GM23338 (cell line): ENCODE measurements around the gene TSHZ2. TPM values are rescaled to one million over a fixed set of nuclear protein-coding genes. Genes with fewer than 3 reads are reported as not detected.

Source experiments
- ATAC-seq: fragments of 200-7000 bp; cut with Tn5 transposase; 3 replicates; pipeline ENCODE4 v1.9.1; 2020
- DNase-seq: peaks from one replicate; pipeline ENCODE4 v3.0.0-alpha.2; 2015; ENCODE audit warnings: low spot score
- H2AFZ ChIP-seq: fragments of 200-600 bp; sonication (generic); 2 replicates; pipeline ENCODE4 v1.8.0; 2016; ENCODE audit warnings: antibody characterized with exemption, mild to moderate bottlenecking, moderate library complexity
- H3F3A ChIP-seq: fragments of 200-600 bp; sonication (generic); replicated peaks from 2 replicates; pipeline ENCODE4 v1.8.0; 2017; ENCODE audit warnings: antibody characterized with exemption, mixed run types, low read depth
- H3K27ac ChIP-seq: fragments of 200-600 bp; sonication (generic); 2 replicates; pipeline ENCODE4 v1.6.1; 2016; ENCODE audit warnings: low read depth
- H3K27me3 ChIP-seq: fragments of 200-600 bp; sonication (generic); 2 replicates; pipeline ENCODE4 v1.8.0; 2016; ENCODE audit warnings: mild to moderate bottlenecking, mixed run types, moderate library complexity; ENCODE audit not compliant: insufficient read depth
- H3K36me3 ChIP-seq: fragments of 200-600 bp; sonication (generic); 2 replicates; pipeline ENCODE4 v1.8.0; 2016; ENCODE audit warnings: mild to moderate bottlenecking; ENCODE audit not compliant: insufficient read depth
- H3K4me1 ChIP-seq: fragments of 200-600 bp; sonication (generic); 2 replicates; pipeline ENCODE4 v1.8.0; 2016; ENCODE audit warnings: mild to moderate bottlenecking, moderate library complexity; ENCODE audit not compliant: insufficient read depth
- H3K4me2 ChIP-seq: fragments of 200-600 bp; sonication (generic); 2 replicates; pipeline ENCODE4 v1.7.1; 2017; ENCODE audit warnings: mixed run types
- H3K4me3 ChIP-seq: fragments of 200-600 bp; sonication (generic); 2 replicates; pipeline ENCODE4 v1.6.1; 2016; ENCODE audit warnings: mixed run types
- H3K79me2 ChIP-seq: fragments of 200-600 bp; sonication (generic); replicated peaks from 2 replicates; pipeline ENCODE4 v1.8.0; 2017; ENCODE audit warnings: mild to moderate bottlenecking; ENCODE audit not compliant: insufficient read depth
- H3K9me2 ChIP-seq: fragments of 200-600 bp; sonication (generic); 2 replicates; pipeline ENCODE4 v1.8.0; 2017; ENCODE audit not compliant: insufficient read depth
- H4K20me1 ChIP-seq: fragments of 200-600 bp; sonication (generic); replicated peaks from 2 replicates; pipeline ENCODE4 v1.8.0; 2017; ENCODE audit warnings: mild to moderate bottlenecking; ENCODE audit not compliant: insufficient read depth
- H3K27ac Mint-ChIP-seq: 2 replicates; pipeline ENCODE4 v1.8.0; 2020; ENCODE audit warnings: inconsistent platforms, mild to moderate bottlenecking, moderate library complexity, mixed read lengths
- H3K27me3 Mint-ChIP-seq: 3 replicates; pipeline ENCODE4 v1.8.0; 2022; ENCODE audit warnings: low read depth, mild to moderate bottlenecking, moderate library complexity, mixed read lengths, inconsistent platforms; ENCODE audit not compliant: insufficient read depth, poor library complexity
- H3K36me3 Mint-ChIP-seq: 3 replicates; pipeline ENCODE4 v1.8.0; 2021; ENCODE audit warnings: low read depth, mild to moderate bottlenecking, inconsistent platforms, moderate library complexity, mixed read lengths
- H3K4me1 Mint-ChIP-seq: 3 replicates; pipeline ENCODE4 v1.8.0; 2020; ENCODE audit warnings: mild to moderate bottlenecking, inconsistent platforms, mixed read lengths
- H3K4me3 Mint-ChIP-seq: 3 replicates; pipeline ENCODE4 v1.8.0; 2021; ENCODE audit warnings: moderate library complexity, mild to moderate bottlenecking, inconsistent platforms, mixed read lengths
- H3K9me3 Mint-ChIP-seq: 3 replicates; pipeline ENCODE4 v1.8.0; 2020; ENCODE audit warnings: moderate library complexity, mild to moderate bottlenecking, inconsistent platforms, mixed read lengths
- EZH2 ChIP-seq: fragments of 200-600 bp; sonication (generic); IDR thresholded peaks from one replicate; pipeline ENCODE4 v1.8.0; 2017; ENCODE audit warnings: antibody characterized with exemption, mild to moderate bottlenecking, low read depth; ENCODE audit not compliant: unreplicated experiment
- POLR2AphosphoS5 ChIP-seq: IDR thresholded peaks from 2 replicates; pipeline ENCODE4 v1.6.1; 2016; ENCODE audit warnings: antibody characterized with exemption, low read depth
- ZNF331 ChIP-seq: fragments of 250-450 bp; sonication (Bioruptor Pico); IDR thresholded peaks from 2 replicates; pipeline ENCODE4 v1.5.0; 2020; ENCODE audit warnings: low read depth, mild to moderate bottlenecking, moderate library complexity
- polyA plus RNA-seq: library from polyadenylated mRNA; unstranded; fragments of >200 nt; fragmentation: Nextera tagmentation; extraction: Ambion mirVana; gene quantifications from 2 replicates; pipeline ENCODE4 v1.2.1, GENCODE V29; 2016
- total RNA-seq: library from RNA; depleted of rRNA; stranded (reverse); fragments of >200 nt; shearing (Covaris generic); gene quantifications from 2 replicates; pipeline ENCODE4 v1.2.3, GENCODE V29; 2014
- TF ChIP-seq, protein P1 (sequence below): fragments of 250-450 bp; sonication (Bioruptor Pico); IDR thresholded peaks from 2 replicates; pipeline ENCODE4 v1.5.0; 2020; ENCODE audit warnings: mild to moderate bottlenecking, moderate library complexity
- TF ChIP-seq, protein P2 (sequence below): IDR thresholded peaks from 2 replicates; pipeline ENCODE4 v1.6.1; 2016; ENCODE audit warnings: antibody characterized with exemption

The TSHZ2 gene
- total and polyA plus RNA-seq, 2 experiments from 2014 or later: 0.49 to 1.3 TPM

DNA sequence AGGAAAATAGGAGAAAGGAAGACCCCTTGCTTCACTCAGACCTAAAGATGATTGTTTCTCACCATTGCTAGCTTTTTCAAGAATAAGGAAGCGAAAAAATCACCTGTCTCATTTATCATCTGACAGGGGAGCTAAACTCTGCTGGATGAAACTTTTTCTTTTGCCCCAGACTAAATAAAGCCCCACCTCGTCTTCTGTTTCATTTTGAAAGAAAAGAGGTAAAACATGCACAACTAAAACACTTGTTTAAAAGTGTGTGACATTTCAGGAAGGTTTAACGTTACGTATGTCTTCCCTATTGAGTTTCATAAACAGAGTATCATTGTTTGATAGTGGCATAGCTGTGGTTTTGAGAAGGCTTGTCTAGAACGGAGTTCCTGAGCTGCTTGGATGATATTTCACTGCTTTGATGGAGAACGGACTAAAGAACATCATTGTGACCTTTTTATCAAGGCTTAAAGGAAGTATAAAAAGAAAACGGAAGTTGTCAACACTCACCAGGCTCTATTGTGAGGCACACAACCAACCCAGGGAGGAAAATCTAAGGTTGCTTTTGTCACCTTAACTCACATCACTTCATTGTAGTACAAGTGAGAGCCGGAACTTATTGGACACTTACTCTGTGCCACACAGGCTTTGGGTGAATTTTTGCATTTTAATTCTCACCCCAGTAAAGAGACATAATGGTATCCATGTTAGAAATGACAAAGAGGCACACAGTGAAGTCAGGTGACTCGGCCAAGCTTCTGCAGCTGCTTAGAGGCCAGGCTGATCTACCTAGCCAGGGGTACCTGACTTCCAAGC, 29.5 kb downstream of the TSHZ2 start (continued):
- TF ChIP-seq, protein P1, sequence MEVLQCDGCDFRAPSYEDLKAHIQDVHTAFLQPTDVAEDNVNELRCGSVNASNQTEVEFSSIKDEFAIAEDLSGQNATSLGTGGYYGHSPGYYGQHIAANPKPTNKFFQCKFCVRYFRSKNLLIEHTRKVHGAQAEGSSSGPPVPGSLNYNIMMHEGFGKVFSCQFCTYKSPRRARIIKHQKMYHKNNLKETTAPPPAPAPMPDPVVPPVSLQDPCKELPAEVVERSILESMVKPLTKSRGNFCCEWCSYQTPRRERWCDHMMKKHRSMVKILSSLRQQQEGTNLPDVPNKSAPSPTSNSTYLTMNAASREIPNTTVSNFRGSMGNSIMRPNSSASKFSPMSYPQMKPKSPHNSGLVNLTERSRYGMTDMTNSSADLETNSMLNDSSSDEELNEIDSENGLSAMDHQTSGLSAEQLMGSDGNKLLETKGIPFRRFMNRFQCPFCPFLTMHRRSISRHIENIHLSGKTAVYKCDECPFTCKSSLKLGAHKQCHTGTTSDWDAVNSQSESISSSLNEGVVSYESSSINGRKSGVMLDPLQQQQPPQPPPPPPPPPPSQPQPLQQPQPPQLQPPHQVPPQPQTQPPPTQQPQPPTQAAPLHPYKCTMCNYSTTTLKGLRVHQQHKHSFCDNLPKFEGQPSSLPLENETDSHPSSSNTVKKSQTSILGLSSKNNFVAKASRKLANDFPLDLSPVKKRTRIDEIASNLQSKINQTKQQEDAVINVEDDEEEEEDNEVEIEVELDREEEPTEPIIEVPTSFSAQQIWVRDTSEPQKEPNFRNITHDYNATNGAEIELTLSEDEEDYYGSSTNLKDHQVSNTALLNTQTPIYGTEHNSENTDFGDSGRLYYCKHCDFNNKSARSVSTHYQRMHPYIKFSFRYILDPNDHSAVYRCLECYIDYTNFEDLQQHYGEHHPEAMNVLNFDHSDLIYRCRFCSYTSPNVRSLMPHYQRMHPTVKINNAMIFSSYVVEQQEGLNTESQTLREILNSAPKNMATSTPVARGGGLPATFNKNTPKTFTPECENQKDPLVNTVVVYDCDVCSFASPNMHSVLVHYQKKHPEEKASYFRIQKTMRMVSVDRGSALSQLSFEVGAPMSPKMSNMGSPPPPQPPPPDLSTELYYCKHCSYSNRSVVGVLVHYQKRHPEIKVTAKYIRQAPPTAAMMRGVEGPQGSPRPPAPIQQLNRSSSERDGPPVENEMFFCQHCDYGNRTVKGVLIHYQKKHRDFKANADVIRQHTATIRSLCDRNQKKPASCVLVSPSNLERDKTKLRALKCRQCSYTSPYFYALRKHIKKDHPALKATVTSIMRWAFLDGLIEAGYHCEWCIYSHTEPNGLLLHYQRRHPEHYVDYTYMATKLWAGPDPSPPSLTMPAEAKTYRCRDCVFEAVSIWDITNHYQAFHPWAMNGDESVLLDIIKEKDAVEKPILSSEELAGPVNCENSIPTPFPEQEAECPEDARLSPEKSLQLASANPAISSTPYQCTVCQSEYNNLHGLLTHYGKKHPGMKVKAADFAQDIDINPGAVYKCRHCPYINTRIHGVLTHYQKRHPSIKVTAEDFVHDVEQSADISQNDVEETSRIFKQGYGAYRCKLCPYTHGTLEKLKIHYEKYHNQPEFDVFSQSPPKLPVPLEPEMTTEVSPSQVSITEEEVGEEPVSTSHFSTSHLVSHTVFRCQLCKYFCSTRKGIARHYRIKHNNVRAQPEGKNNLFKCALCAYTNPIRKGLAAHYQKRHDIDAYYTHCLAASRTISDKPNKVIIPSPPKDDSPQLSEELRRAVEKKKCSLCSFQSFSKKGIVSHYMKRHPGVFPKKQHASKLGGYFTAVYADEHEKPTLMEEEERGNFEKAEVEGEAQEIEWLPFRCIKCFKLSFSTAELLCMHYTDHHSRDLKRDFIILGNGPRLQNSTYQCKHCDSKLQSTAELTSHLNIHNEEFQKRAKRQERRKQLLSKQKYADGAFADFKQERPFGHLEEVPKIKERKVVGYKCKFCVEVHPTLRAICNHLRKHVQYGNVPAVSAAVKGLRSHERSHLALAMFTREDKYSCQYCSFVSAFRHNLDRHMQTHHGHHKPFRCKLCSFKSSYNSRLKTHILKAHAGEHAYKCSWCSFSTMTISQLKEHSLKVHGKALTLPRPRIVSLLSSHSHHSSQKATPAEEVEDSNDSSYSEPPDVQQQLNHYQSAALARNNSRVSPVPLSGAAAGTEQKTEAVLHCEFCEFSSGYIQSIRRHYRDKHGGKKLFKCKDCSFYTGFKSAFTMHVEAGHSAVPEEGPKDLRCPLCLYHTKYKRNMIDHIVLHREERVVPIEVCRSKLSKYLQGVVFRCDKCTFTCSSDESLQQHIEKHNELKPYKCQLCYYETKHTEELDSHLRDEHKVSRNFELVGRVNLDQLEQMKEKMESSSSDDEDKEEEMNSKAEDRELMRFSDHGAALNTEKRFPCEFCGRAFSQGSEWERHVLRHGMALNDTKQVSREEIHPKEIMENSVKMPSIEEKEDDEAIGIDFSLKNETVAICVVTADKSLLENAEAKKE (CRISPR knock-in tag): no peak
- TF ChIP-seq EZH2: no peak

DNA sequence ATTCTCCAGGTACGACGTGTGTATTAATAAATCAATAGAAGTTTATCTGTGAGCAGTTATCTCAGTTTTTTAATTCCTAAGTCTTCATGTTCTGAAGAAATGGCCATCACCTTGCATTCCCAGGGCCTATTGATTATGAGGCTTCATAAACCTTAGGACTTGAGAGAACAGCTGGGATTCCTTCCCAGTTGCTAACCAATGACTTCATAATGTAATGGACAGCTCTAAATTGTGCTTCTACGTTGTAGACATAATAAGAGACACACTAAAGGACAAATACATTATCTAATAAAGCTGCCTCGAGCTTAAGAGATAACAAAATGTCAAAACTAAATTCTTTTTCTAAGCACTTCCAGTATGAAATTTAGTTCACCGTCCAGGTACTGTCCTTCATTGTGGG, 30.6 kb downstream of the TSHZ2 start:
- Histone ChIP-seq H3K27me3 (no peaks in the 10 kb centered on the region), H3K4me2 (no peak overlapping the region), H3F3A (no peaks in the 10 kb centered on the region), H3K9me2 (no peaks in the 10 kb centered on the region), H3K36me3 (no peaks in the 10 kb centered on the region), H4K20me1 (no peaks in the 10 kb centered on the region), H3K79me2 (no peaks in the 10 kb centered on the region), H3K27ac (no peak overlapping the region), H3K4me1 (no peaks in the 10 kb centered on the region), H3K4me3 (no peak overlapping the region), H2AFZ (0 out of 2 replicates have a peak overlapping the region, but pooled peaks have one; percentile 4)
- Mint-ChIP-seq H3K4me1 (peaks cover 9% of the 10 kb centered on the region; the same call in 2 of the 3 replicates), H3K27ac (no peak overlapping the region), H3K9me3 (no peaks in the 10 kb centered on the region), H3K4me3 (no peak overlapping the region), H3K36me3 (no peaks in the 10 kb centered on the region), H3K27me3 (peaks cover 2% of the 10 kb centered on the region)
- ATAC-seq (no peak), DNase-seq (no peak)
- TF ChIP-seq, protein P2, sequence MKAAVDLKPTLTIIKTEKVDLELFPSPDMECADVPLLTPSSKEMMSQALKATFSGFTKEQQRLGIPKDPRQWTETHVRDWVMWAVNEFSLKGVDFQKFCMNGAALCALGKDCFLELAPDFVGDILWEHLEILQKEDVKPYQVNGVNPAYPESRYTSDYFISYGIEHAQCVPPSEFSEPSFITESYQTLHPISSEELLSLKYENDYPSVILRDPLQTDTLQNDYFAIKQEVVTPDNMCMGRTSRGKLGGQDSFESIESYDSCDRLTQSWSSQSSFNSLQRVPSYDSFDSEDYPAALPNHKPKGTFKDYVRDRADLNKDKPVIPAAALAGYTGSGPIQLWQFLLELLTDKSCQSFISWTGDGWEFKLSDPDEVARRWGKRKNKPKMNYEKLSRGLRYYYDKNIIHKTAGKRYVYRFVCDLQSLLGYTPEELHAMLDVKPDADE: no peak
- TF ChIP-seq POLR2AphosphoS5 (no peak), ZNF331 (CRISPR knock-in tag) (no peak)
- TF ChIP-seq, protein P1 (CRISPR knock-in tag): no peak
